ENCODE measurements around the gene UBA1.

UBA1 gene

DNA sequence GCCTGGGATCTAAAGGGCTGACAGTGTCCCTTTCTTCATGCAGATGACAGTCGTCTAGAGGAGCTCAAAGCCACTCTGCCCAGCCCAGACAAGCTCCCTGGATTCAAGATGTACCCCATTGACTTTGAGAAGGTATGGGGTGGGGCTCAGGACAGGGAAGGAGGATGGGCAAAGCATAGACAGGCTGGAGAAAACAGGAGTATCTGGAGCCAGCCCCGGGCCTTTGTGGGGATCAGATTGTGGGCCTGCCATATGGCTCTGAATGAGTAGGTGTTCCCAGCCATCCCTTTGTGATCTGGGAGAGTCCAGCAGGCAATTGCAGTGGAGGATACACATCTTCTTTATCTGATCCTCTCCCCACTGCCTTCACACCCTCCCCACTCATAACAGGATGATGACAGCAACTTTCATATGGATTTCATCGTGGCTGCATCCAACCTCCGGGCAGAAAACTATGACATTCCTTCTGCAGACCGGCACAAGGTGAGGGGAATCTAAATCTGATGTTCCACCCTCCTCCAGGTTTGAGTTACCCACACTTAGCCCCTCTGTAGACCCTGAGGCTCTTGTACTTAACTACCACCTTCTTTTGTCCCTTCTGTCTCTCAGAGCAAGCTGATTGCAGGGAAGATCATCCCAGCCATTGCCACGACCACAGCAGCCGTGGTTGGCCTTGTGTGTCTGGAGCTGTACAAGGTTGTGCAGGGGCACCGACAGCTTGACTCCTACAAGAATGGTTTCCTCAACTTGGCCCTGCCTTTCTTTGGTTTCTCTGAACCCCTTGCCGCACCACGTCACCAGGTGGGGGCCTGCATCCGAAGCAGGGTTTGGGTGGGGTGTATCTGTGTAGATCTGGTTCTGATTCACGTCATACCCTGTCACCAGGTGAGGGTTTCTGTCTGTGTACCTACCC, 19.0 kb downstream of the UBA1 start:
- no peak for DNase-seq (ENCODE audit: low spot score)

DNA sequence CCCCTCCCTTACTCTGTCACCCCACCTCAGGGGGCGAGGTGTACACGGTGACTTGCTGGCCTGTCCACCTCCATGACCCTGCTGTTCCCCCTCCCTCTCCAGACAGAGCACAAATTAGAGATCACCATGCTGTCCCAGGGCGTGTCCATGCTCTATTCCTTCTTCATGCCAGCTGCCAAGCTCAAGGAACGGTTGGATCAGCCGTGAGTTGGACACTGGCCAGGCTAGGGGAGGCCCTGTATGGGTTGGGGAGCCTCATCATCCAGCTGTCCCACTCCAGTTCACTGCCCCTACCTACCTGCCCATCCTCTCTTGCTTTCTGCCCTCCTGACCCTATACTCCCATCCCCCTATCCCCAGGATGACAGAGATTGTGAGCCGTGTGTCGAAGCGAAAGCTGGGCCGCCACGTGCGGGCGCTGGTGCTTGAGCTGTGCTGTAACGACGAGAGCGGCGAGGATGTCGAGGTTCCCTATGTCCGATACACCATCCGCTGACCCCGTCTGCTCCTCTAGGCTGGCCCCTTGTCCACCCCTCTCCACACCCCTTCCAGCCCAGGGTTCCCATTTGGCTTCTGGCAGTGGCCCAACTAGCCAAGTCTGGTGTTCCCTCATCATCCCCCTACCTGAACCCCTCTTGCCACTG, 20.9 kb downstream of the UBA1 start:
- no peak for DNase-seq (ENCODE audit: low spot score)

DNA sequence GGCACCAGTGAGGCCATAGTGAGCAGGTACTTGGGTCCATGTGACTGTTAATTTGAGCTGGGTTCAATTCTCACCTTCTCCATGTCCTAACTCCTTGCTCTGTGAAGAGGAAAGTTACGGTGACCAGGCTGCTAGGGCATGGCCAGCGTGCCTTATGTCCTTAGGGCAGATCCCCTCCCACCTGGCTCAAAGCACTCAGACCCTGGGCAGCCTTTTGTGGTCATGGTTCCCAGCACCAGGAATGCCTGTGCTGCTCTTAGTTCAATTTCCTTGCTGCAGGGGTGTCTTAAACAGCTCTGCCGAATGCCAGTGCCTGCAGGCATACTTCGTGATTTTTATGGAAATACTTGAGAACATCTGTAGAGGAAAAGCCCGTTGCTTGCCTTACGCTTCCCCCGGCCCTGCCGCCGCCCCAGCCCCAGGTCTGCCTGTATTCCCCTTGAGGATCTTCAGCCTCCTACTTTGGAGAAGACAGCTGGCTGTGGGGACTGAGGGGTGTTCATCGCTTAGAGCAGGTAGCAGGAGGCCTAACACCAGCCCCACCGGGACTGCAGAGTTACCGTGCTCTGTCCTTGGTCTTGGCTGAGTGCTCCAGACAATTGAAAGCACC, 21.8 kb downstream of the UBA1 start:
- no peak for DNase-seq (ENCODE audit: low spot score)

DNA sequence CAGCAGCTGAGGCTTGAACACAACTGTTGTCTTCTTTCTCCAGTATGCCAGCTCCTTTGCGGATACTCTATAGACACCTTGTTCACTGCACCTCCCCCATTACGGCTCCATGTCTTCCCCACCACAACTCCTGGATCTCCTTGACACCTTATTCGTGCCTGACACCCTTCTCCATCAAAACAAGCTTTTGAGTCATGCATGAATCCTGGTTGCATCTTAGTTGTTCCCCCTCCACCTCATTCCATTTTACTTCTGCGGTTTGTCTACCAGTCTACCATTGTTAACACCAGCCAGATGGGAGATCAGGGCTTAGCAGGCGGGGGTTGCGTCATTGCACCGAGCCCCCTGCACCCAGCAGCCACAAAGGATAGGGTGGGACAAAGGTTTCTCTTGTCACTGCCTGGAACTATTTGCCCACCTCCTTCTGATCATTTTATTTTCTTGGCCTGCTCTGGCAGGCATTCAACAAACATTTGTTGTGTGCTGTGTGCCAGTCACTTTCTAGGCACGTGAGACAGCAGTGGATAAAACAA, 22.8 kb downstream of the UBA1 start:
- no peak for DNase-seq (ENCODE audit: low spot score)

DNA sequence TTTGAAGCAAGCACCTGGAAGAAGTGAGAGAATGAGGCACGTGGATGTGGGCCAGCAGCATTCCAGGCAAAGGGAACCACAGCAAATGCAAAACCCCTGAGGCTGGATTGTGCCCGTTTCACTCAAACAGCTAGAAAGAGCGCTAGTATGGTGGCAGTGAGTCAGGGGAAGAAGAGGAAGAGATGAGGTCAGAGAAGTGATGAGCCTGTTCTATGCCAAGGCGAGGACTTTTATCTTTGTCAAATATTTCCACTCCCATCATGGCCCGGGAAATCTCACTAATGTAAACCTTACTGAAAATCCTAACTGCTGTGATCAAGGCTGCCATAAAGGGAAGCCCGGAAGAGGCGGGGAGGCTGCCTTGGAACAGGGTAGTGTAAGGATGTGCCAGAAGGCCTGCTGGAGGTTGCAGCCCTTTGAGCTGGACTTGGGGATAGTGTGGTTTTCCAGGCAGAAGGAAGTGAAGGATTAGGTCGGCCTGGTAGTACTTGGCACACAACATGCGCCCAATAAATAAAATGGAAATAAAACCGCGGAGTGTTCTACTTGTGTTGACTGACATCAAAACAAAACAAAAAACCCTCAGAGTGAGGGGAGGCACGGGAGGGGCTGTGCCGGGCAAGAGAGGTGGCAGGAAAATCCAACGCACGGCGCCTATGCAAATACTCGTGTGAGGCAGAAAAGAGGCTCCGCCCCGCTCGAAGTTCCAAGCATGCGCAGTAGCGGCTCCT, 23.7 kb downstream of the UBA1 start:
- DNase-seq (ENCODE audit: low spot score), result no peak

DNA sequence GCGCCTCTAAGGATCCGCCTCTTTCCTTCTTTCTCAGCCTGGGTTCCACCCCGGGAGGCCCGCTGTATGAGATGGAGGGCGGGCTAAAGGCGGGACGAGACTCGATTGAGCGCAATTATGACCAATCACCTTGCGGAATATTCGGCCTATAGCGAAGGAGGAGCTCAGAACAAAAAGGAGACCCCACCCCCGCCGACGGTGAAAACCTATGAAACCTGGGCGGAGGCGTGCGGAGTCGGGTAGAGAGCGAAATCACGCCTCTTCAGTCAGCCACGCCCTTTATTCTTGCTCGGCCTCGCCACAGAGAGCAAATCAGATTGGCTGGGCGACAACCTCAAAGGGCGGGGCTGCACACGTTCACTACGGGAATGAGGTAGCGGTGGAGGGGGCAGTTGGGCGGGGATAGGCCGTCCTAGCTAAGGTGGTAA, 24.2 kb downstream of the UBA1 start:
- DNase-seq (ENCODE audit: low spot score), result peak; percentile 92

DNA sequence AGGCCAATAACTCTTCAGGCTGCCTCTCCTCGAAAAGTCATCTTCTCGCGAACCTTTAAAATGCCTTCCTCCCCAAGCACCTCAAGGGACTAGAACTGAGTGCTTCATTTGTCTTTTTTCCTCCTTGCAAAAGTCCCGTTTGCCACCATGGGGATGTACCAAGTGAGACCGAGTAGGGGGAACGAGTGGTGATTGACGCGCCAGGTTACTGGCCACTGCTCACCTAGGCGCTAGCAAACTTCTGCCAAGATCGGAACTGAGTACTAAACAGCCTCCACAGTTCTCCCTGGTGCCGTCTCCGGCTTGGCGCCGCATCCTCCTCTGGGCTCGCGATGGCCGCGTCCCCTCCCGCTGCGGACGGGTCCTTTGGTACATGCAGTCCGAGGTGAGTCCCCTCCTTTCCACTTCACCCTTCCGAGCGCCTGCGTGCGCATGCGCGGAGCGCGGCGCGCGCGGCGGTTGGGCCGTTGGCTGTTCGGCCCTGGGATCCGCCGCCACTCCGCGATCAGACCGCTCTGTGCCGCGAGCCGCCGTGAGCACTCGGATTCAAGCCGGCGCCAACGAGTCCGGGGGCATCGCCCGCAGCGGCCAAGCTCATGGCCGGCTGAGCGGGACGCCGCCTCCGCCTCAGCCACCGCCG, 24.8 kb downstream of the UBA1 start, which contains the start of gene CDK16:
Gene CDK16 (plus strand): TSS at position 402 of the 640 bp plus-strand sequence. CDS start 4,877 bp downstream, outside the sequence.
- DNase-seq (ENCODE audit: low spot score), result peak; percentile 69

DNA sequence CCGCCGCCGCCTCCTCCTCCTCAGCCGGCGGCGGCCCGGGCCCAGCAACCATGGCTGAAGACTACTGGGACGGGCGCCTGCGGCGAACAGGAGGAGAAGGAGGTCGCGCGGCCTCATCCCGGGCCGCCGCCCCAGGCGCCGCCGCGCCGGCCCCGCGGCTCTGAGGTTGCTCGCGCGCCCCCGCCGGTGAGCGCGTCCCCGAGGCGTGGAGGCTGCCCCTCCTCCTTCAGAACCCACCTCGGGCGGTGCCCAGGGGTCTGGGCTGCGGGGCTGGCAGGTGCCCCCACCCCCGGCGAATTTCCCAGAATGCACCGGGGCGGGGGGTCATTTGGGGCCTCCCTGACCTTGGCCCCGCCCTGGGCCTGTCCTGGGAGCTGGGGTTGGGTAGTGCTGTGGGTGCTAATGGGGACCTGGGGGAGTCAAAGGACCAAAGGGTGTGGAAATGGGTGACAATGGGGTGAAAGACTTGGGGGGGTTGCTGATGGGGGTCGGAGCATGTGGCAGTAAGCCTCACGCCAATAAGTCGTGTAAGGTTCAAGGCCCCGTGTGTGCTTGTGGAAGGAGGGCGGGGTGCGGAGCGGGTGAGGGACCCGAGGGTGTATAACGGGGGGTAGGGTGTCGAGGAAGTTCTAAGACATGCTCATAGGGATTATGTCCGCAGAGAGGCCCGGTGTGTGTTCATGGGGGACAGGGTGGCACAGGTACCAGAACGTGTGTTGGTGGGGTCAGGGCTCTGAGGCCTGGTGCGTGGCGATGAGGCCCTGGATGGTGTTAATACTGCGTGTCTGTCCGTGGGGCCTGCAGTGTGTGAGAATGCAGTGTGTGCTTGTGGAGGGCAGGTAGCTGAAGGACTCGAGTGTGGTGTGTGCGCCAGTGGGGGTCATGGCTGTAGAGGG, 25.5 kb downstream of the UBA1 start:
- DNase-seq (ENCODE audit: low spot score), result no peak

DNA sequence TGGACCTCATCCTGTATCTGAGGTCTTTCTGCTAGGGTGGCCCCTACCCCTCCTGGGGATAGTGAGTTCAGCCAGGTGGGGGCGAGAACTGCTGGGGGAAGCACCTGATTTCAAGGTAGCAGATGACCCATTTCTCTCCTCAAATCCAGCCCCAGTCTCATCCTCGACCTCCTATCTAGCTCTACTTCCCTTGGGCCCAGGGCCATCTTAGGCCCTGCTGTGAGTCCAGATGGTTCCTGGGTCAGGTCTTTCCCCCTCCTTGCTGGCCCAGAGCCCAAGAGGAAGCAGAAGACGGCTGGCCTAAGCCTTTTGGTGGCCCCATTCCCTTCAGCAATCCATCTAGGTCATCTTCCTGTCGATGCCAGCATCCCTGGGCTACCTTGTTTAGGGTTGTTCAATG, 28.1 kb downstream of the UBA1 start:
- DNase-seq (ENCODE audit: low spot score), result no peak

DNA sequence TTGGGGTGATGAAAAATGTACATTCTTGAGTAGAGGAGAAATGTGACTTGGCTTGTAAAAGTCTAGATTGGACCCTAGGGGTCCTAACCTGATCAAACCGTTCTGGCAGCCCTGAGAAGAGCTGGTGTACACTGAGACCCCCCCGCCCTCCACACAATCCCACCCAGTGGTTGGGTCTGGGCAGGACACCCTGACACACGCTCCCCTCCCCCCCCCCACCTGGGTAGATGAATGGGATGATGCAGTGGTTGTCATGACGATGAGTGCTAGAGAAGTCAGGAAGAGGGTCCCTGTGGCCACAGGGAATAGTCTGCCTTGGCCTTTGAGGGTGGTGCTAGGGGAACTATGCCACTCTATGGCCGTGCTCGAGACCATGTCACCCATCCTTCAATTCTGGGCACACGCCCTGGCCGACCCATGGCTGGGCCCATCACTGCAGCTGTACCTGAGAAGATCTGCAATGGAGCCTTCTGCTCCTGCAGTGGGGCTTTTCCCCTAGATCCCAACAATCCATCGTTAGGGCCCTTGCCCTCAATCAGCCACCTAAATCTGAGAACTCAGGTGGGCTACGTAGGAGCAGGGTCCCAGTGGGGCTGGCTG, 29.2 kb downstream of the UBA1 start:
- no peak for DNase-seq (ENCODE audit: low spot score)

DNA sequence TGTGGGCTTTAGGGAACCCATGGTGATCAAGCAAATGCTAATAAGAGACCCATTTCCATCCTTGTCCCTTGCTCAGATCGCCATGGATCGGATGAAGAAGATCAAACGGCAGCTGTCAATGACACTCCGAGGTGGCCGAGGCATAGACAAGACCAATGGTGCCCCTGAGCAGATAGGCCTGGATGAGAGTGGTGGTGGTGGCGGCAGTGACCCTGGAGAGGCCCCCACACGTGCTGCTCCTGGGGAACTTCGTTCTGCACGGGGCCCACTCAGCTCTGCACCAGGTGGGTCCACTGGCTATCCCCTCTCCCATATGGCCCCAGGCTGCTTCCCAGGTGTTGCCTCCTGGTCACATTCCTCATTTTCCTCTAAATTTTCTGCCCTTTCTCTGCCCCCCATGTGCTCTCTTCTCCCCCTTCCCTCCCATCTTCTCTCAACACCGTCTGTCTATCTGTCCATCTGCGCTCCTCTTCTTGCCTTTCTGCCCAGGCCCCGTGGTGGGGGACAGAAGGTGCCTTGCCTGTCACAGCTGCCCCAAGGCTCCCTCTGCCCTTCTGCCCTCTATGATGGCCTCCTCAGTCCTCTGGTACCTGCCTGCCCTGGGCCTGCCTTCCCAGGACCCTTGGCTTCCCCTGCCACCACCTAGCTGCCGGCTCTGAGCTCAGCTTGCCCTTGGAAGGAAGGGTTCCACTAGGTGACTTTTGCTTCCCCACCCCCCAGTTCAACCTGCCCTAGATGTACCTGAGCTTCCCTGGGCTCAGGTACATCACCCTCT, 30.0 kb downstream of the UBA1 start:
- no peak for DNase-seq (ENCODE audit: low spot score)

DNA sequence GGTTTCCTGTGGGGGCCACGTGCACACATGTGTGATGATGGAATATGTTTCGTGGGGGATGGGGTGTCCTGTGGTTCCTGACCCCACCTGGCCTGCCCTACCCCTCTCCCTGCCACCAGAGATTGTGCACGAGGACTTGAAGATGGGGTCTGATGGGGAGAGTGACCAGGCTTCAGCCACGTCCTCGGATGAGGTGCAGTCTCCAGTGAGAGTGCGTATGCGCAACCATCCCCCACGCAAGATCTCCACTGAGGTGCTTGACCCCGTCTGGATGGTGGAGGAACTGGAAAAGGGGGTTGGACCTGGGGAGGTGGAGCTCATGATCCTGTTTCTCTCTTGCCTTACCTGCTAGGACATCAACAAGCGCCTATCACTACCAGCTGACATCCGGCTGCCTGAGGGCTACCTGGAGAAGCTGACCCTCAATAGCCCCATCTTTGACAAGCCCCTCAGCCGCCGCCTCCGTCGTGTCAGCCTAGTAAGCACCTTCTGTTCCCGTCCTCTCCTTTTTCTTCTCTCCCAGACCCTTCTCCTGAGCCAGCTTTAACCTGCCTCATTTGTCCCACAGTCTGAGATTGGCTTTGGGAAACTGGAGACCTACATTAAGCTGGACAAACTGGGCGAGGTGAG, 30.8 kb downstream of the UBA1 start:
- DNase-seq (ENCODE audit: low spot score), result no peak

DNA sequence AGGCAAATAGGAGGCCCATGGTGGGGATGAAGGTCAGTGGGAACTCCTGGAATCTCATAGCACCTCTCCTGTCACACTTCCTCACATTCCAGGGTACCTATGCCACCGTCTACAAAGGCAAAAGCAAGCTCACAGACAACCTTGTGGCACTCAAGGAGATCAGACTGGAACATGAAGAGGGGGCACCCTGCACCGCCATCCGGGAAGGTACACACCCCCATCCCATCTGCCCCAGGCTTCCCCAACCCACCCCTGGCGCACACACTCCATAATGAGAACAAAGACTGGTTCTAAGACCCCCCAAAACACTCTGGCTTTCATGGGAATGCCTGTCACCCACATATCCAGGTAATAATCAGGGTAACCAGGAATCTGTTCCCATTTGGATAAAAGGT, 31.3 kb downstream of the UBA1 start:
- DNase-seq (ENCODE audit: low spot score), result no peak

DNA sequence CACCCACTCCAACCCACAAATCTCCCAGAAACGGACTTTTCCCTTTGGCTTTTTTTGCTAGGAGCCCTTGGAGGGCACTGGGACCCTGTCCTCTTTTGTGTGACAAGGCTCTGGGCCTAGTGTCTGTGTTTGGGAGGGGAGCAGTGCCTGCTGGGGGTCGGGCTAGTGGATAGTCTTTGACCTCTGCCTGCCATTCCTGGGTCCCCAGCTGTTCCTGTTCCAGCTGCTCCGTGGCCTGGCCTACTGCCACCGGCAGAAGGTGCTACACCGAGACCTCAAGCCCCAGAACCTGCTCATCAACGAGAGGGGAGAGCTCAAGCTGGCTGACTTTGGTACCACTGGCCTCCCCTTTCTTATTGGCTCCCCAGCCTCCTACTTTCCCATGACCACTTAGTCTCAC, 32.4 kb downstream of the UBA1 start:
- no peak for DNase-seq (ENCODE audit: low spot score)

DNA sequence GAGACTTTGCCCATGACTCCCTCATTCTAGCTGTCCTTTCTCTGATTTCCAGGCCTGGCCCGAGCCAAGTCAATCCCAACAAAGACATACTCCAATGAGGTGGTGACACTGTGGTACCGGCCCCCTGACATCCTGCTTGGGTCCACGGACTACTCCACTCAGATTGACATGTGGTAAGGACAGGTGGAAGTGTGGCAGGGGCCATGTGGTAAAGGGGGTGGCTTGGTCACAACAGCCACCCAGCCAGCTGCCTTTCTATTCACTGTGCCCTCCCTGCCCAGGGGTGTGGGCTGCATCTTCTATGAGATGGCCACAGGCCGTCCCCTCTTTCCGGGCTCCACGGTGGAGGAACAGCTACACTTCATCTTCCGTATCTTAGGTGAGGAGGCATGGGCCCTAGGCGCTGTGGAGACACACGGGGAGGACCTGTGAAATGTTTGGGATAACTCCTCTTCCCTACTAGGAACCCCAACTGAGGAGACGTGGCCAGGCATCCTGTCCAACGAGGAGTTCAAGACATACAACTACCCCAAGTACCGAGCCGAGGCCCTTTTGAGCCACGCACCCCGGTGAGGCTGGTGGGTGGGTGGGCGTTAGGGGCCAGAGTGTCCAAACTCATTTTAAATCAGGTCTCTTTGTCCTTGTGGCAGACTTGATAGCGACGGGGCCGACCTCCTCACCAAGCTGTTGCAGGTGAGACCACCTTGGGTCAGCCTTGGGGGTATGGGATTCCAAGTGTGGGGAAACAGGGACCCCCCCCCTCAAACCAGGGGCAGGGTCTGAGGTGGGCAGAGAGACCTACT, 33.1 kb downstream of the UBA1 start:
- DNase-seq (ENCODE audit: low spot score), result no peak

DNA sequence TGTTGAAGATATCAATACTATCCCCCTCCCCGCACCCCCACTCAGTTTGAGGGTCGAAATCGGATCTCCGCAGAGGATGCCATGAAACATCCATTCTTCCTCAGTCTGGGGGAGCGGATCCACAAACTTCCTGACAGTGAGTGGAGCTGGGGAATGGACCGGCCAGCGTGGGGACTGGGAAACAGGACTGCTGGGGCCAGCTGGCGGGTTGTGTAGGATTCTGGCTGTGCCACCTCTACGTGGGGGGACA, 33.6 kb downstream of the UBA1 start:
- no peak for DNase-seq (ENCODE audit: low spot score)

DNA sequence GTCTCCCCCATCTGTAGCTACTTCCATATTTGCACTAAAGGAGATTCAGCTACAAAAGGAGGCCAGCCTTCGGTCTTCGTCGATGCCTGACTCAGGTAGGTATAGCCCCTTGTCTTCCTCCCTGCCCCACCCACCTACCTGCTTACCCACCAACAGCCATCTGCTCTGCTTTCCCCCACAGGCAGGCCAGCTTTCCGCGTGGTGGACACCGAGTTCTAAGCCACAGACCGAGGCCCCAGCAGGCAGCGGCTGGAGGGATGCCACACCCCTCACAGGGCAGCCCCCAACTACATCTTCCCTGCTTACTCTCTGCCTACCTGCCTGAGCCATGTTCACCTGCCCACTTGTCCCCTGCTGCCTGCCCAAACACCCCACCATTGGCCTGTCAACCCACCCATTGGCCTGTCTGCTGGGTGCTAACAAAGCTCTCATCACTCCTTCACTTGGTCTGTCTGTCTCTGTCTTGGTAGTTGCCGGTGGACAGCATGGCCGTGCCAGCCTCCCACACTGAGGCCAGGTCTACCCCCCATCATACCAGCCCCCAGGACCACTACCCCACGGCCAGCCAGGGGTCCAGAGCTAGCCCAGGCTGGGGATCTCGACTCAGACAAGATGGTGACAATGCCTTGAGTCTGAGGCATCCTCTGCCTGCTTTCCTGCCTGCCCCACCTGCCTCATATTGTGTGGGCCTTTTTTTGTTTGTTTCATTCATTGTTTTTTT, 35.1 kb downstream of the UBA1 start:
- no peak for DNase-seq (ENCODE audit: low spot score)

DNA sequence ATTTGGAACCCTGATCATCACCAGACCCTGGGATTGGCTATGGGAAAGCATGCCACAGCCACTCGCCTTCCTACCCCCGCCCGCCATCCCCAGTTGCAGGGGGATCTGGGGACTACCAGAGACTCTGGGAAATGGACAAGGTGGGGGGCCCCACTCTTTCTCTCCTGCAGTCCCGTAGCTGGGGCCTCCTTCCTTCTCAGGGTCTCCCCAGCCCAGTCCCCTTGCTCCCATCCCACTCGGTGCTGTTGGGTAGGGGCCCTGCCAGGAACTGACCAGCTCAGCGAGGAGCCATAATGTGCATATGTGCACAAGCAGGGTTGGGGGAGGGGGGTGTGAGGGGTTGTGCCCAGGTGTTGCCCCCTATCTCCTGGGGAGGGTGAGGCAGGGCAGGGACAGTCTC, 35.8 kb downstream of the UBA1 start:
- no peak for DNase-seq (ENCODE audit: low spot score)
